Measurements from ENCODE around the gene KLHL35. TPM values are rescaled to one million over a fixed set of nuclear protein-coding genes. Genes with fewer than 3 reads are reported as not detected.

The KLHL35 gene
- total RNA-seq, 2 experiments from 2014 or later = 0.14 to 0.17 TPM

DNA sequence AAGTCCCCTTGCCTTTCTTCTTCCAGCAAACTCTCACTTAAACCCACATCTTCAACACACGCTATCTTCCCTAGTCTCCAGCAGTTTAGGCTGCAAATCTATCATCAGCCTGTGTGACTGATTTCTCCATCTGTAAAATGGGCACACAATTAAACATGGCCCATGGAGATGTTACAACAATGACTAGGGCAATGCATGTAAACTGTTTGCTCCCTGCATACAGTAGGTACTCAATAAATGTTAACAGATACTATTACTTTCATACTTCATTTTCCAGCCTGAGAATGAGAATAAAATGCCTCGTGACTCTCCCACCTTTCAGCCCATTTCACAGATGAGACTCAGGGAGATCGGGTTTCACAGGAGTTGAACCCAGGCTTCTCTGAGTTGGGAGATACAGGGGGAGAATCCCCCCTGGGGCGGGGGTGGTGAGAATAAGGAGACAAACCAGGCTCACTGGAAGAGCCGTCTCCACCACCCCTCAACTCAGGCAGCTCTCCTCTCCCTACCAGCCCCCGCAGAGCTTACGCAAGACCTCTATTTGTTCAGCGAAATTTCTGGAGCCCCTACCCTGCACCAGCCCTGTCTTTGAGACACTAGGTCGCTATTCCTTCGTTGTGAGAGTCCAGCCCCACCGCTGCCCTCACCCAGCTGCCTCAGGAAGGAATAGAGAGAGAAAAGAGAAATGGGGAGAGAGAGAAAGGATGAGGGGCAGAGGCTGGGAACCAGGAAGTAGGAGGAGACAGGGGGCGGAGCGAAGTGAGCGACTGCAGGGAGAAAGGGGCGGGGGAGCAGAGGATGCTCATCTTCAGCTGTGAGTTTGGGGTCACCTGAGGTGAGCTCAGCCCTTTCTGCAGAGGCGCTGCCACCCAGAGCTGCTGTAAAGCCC, 42.1 kb upstream of the KLHL35 start:
- Mint-ChIP-seq H3K9me3 (no peaks in the 10 kb centered on the region), H3K36me3 (ENCODE audit: low read depth) (no peaks in the 10 kb centered on the region), H3K4me1 (ENCODE audit: low read depth) (peaks cover 16% of the 10 kb centered on the region), H3K27ac (peak overlapping the region; percentile 83), H3K27me3 (ENCODE audit: low read depth) (no peaks in the 10 kb centered on the region), H3K4me3 (peak overlapping the region; percentile 17)
- CTCF ChIA-PET = interaction anchor here (0.7 to 1.6 kb wide), 5 partner anchors 24 to 58 kb away, joined by 3 to 11 read pairs (median 5); partner anchors contain the start of gene GDPD5
- peak; percentile 81 for DNase-seq
- intact Hi-C loops (cut with micrococcal nuclease) = no loop called here

DNA sequence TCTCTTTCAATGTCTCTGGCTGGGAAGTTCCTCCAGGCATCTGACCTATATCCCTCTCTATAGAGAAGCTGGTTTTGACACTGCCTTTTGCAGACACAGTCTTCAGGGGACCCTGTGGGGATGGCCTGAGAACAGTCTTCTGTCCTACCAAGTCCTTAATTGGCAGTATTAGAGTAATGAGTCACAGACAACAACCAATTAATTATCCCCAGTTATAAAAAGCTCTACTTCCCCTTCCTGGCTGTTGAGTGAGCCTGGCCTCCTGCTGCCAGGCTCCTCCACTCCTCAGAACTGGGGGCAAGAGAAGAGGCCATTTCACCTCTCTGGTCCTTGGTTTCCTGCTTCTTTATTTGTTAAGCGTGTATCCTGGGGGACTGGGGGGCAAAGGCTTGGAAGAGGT, 41.2 kb upstream of the KLHL35 start:
- H3K4me1 Mint-ChIP-seq (ENCODE audit: low read depth) = peaks cover 16% of the 10 kb centered on the region
- no peak for DNase-seq

GRCh38 chr11:75473684-75474083, 40.7 kb upstream of the KLHL35 start:
- DNase-seq = no peak
- Mint-ChIP-seq H3K4me1 (ENCODE audit: low read depth) (peaks cover 16% of the 10 kb centered on the region), H3K9me3 (no peaks in the 10 kb centered on the region), H3K27ac (no peak overlapping the region), H3K27me3 (ENCODE audit: low read depth) (no peaks in the 10 kb centered on the region), H3K36me3 (ENCODE audit: low read depth) (no peaks in the 10 kb centered on the region), H3K4me3 (no peak overlapping the region)
- intact Hi-C loops (cut with micrococcal nuclease) = no loop called here
- CTCF ChIA-PET = no interaction called here

More for the DNA sequence above, 41.2 kb upstream of the KLHL35 start:
- Mint-ChIP-seq H3K36me3 (ENCODE audit: low read depth) (no peaks in the 10 kb centered on the region), H3K4me3 (no peak overlapping the region), H3K27me3 (ENCODE audit: low read depth) (no peaks in the 10 kb centered on the region), H3K9me3 (no peaks in the 10 kb centered on the region), H3K27ac (no peak overlapping the region)
- intact Hi-C loops (cut with micrococcal nuclease) = no loop called here
- CTCF ChIA-PET = no interaction called here

DNA sequence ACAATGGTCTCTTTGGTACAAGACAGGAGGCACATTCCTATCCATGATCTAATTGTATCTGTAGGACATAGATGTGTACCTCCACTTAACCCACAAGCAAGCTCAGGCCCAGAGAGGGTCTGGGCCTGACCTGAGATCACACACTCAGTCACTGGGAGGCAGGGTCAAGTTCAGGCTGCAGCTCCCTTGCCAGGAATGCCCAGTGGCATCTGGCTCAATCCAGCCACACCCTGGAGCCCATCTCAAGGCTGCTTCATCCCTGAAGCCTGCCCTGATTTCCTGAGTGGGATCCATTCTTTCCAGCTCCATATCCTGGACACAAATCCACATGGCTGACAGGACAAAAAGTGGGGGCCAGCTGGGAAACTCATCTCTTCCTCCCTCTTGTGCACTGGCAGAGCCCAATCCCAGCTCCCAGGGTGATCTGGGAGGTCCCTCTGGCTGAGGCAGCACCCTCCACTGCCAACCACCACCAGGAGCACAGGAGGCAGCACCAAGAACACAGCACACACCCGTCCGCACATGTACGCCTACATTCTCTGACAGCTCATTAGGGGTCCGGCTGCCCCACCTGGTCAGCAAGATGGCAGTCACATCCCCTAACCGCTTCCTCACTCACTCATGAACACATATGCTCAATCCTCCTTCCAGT, 39.2 kb upstream of the KLHL35 start:
- intact Hi-C loops (cut with micrococcal nuclease) = no loop called here

DNA sequence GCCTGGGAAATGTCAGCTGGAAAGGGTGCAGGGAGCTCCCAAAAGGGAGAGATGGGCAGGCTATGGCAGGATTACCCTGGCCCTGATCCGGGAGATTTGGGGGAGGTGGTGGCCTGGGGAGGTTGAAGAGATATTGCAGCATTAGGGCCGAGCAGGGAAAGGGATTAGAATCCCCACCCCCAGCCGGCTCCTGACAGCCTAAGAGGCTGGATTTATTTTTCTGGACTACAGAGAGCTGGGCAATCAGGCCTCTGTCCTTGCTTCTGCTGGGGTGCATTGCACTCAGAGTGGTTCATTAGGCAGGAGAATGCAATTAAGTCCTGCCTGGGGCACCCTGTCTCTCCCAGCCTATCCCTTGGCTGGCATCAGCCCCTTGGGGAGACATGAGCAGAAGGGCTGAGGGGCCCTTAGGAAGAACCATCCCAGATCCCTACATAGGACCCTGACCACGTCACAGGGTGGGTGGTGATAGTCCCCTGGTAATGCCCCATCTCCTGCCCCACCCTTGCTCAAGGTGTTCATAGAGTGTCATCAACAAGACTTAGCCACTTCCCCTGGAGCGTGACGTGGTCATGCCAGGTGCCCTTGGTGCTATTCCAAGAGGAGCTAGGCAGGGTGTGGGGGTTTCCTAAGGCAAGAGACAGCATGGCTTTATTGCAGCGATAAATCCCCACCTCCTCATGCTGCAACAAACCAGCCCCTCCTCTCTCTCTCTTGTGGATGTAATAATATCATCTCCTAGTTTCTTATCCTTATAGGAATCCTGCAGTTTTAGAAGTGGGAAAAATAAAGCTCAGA, 38.4 kb upstream of the KLHL35 start:
- H3K4me3 Mint-ChIP-seq = no peak overlapping the region
- no peaks in the 10 kb centered on the region for H3K27me3 Mint-ChIP-seq (ENCODE audit: low read depth)
- H3K27ac Mint-ChIP-seq = no peak overlapping the region
- H3K36me3 Mint-ChIP-seq (ENCODE audit: low read depth) = no peaks in the 10 kb centered on the region
- H3K9me3 Mint-ChIP-seq = no peaks in the 10 kb centered on the region
- intact Hi-C loops (cut with micrococcal nuclease) = no loop called here
- DNase-seq = no peak
- peaks cover 16% of the 10 kb centered on the region for H3K4me1 Mint-ChIP-seq (ENCODE audit: low read depth)
- CTCF ChIA-PET = interaction anchor here (1.0 kb wide), 1 partner anchor 21 kb away, joined by 4 read pairs; no protein-coding TSS in a partner anchor

More for the DNA sequence above, 39.2 kb upstream of the KLHL35 start:
- no peak for DNase-seq
- Mint-ChIP-seq H3K4me3 (no peak overlapping the region), H3K4me1 (ENCODE audit: low read depth) (peaks cover 16% of the 10 kb centered on the region), H3K27ac (no peak overlapping the region), H3K9me3 (no peaks in the 10 kb centered on the region), H3K36me3 (ENCODE audit: low read depth) (no peaks in the 10 kb centered on the region), H3K27me3 (ENCODE audit: low read depth) (no peaks in the 10 kb centered on the region)
- CTCF ChIA-PET = interaction anchor here (1.0 kb wide), 1 partner anchor 20 kb away, joined by 4 read pairs; no protein-coding TSS in a partner anchor

DNA sequence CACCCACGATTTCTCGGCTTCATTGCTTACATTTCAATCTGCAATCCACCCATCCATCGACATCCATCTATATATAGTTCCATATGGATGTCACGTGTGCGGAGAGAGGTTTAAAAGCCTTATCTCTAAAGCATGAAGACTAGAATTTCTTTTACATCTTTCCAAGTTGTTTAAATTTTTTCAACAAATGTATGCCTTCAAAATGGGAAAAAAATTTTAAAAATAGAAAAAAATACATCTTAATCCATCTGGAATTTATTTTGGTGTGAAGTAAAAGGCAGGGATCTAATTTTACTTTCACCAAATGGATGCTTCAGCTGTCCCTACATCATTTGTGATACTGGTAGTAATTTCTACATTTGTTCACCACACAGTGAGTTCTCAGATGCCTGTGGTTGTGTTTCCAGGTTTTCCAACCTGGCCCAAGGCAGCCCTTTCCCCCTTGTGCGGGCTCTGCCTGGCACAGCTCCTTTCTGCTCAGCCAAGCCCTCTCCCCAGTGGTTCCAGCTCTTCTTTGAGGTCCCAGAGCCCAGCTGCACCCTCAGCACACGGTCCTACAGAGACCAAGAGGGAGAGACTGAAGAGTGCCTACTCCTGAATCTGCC, 37.6 kb upstream of the KLHL35 start:
- Mint-ChIP-seq H3K27me3 (ENCODE audit: low read depth) (no peaks in the 10 kb centered on the region), H3K4me3 (no peak overlapping the region), H3K4me1 (ENCODE audit: low read depth) (peaks cover 8% of the 10 kb centered on the region), H3K27ac (no peak overlapping the region), H3K36me3 (ENCODE audit: low read depth) (no peaks in the 10 kb centered on the region), H3K9me3 (no peaks in the 10 kb centered on the region)
- intact Hi-C loops (cut with micrococcal nuclease) = no loop called here
- DNase-seq = no peak
- CTCF ChIA-PET = no interaction called here

GRCh38 chr11:75469785-75470405, 36.9 kb upstream of the KLHL35 start:
- no peak overlapping the region for H3K4me3 Mint-ChIP-seq
- H3K9me3 Mint-ChIP-seq = no peaks in the 10 kb centered on the region
- CTCF ChIA-PET = interaction anchor here (0.5 kb wide), 1 partner anchor 64 kb away, joined by 3 read pairs; no protein-coding TSS in a partner anchor
- H3K27me3 Mint-ChIP-seq (ENCODE audit: low read depth) = no peaks in the 10 kb centered on the region
- DNase-seq = no peak
- H3K4me1 Mint-ChIP-seq (ENCODE audit: low read depth) = peaks cover 2% of the 10 kb centered on the region
- H3K27ac Mint-ChIP-seq = no peak overlapping the region
- no peaks in the 10 kb centered on the region for H3K36me3 Mint-ChIP-seq (ENCODE audit: low read depth)
- intact Hi-C loops (cut with micrococcal nuclease) = no loop called here

GRCh38 chr11:75468534-75469340, 35.7 kb upstream of the KLHL35 start:
- Mint-ChIP-seq H3K36me3 (ENCODE audit: low read depth) (no peaks in the 10 kb centered on the region), H3K27me3 (ENCODE audit: low read depth) (no peaks in the 10 kb centered on the region), H3K27ac (no peak overlapping the region), H3K4me1 (ENCODE audit: low read depth) (no peaks in the 10 kb centered on the region), H3K9me3 (no peaks in the 10 kb centered on the region), H3K4me3 (no peak overlapping the region)
- intact Hi-C loops (cut with micrococcal nuclease) = no loop called here
- CTCF ChIA-PET = no interaction called here
- no peak for DNase-seq

DNA sequence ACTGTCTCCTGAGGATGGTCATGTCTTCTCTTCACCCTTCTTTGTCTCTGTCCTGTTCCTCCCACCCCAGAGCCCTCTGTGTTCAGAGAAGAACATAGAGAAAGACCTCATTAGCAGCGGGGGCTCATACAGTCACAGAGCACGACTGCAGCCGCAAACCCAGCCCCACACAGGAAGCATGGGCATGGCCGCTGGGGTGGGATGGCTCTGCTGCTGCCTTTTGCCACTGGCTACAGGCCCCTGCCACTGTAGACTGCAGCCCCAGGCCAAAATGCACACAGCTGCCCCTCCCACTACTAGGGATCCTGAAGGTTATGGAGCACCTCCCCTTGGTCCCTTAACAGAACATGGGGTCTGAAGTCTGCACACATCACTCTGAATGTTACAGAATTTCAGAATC, 34.9 kb upstream of the KLHL35 start:
- no peaks in the 10 kb centered on the region for H3K4me1 Mint-ChIP-seq (ENCODE audit: low read depth)
- no peak overlapping the region for H3K27ac Mint-ChIP-seq
- CTCF ChIA-PET = no interaction called here
- no peak for DNase-seq
- H3K4me3 Mint-ChIP-seq = no peak overlapping the region
- intact Hi-C loops (cut with micrococcal nuclease) = no loop called here
- no peaks in the 10 kb centered on the region for H3K36me3 Mint-ChIP-seq (ENCODE audit: low read depth)
- H3K27me3 Mint-ChIP-seq (ENCODE audit: low read depth) = no peaks in the 10 kb centered on the region
- H3K9me3 Mint-ChIP-seq = no peaks in the 10 kb centered on the region

GRCh38 chr11:75467311-75467710, 34.3 kb upstream of the KLHL35 start:
- H3K9me3 Mint-ChIP-seq = no peaks in the 10 kb centered on the region
- no peaks in the 10 kb centered on the region for H3K4me1 Mint-ChIP-seq (ENCODE audit: low read depth)
- H3K4me3 Mint-ChIP-seq = no peak overlapping the region
- intact Hi-C loops (cut with micrococcal nuclease) = no loop called here
- no peaks in the 10 kb centered on the region for H3K36me3 Mint-ChIP-seq (ENCODE audit: low read depth)
- CTCF ChIA-PET = no interaction called here
- H3K27ac Mint-ChIP-seq = no peak overlapping the region
- H3K27me3 Mint-ChIP-seq (ENCODE audit: low read depth) = no peaks in the 10 kb centered on the region
- DNase-seq = no peak

All from activated naive CD4-positive, alpha-beta T cell treated with anti-CD3 and anti-CD28 coated beads for 36 hours (primary cell).